HepG2 (cell line): Measurements from ENCODE around the gene CFAP210. TPM values are rescaled to one million over a fixed set of nuclear protein-coding genes. Genes with fewer than 3 reads are reported as not detected.

Experiments used
- AHDC1 ChIP-seq: sonication (generic); formaldehyde crosslinking; IDR thresholded peaks from 2 replicates; pipeline ENCODE4 v1.5.1; 2020; ENCODE audit warnings: mild to moderate bottlenecking, missing genetic modification reagents, borderline replicate concordance
- ARHGAP35 ChIP-seq: sonication (generic); formaldehyde crosslinking; IDR thresholded peaks from 2 replicates; pipeline ENCODE4 v1.9.0; 2022; ENCODE audit warnings: mild to moderate bottlenecking, inconsistent platforms, moderate library complexity, missing genetic modification reagents, borderline replicate concordance
- DPF2 ChIP-seq: sonication (generic); formaldehyde crosslinking; IDR thresholded peaks from 2 replicates; pipeline ENCODE4 v1.4.0; 2020; ENCODE audit warnings: mild to moderate bottlenecking, low read depth, missing genetic modification reagents, borderline replicate concordance
- GATA4 ChIP-seq: sonication (generic); IDR thresholded peaks from 2 replicates; pipeline ENCODE4 v1.6.1; 2016; ENCODE audit warnings: antibody characterized with exemption, low read depth, borderline replicate concordance
- GPN1 ChIP-seq: sonication (generic); formaldehyde crosslinking; IDR thresholded peaks from 2 replicates; pipeline ENCODE4 v1.5.1; 2020; ENCODE audit warnings: missing genetic modification reagents, borderline replicate concordance
- MIXL1 ChIP-seq: IDR thresholded peaks from 2 replicates; pipeline ENCODE4 v1.6.1; 2016
- NCOA5 ChIP-seq: sonication (generic); formaldehyde crosslinking; IDR thresholded peaks from 2 replicates; pipeline ENCODE4 v1.4.0; 2020; ENCODE audit warnings: missing genetic modification reagents
- NCOR1 ChIP-seq: fragments of 200-600 bp; sonication (generic); IDR thresholded peaks from 2 replicates; pipeline ENCODE4 v1.7.0; 2017; ENCODE audit warnings: antibody characterized with exemption, low read length, borderline replicate concordance
- PCBP1 ChIP-seq: fragments of 200-400 bp; formaldehyde crosslinking; IDR thresholded peaks from 2 replicates; pipeline ENCODE4 v1.6.1; 2017; ENCODE audit warnings: mild to moderate bottlenecking, low read depth, low read length, borderline replicate concordance
- RAD51 ChIP-seq: fragments of 450-650 bp; IDR thresholded peaks from 2 replicates; pipeline ENCODE4 v1.6.1; 2016; ENCODE audit warnings: borderline replicate concordance
- SIX4 ChIP-seq: sonication (generic); formaldehyde crosslinking; IDR thresholded peaks from 2 replicates; pipeline ENCODE4 v1.4.0; 2020; ENCODE audit warnings: missing genetic modification reagents
- TMF1 ChIP-seq: sonication (generic); formaldehyde crosslinking; IDR thresholded peaks from 2 replicates; pipeline ENCODE4 v1.8.1; 2022; ENCODE audit warnings: low read depth, missing genetic modification reagents
- ZFP37 ChIP-seq: sonication (generic); formaldehyde crosslinking; IDR thresholded peaks from 2 replicates; pipeline ENCODE4 v1.4.0; 2020; ENCODE audit warnings: missing genetic modification reagents, borderline replicate concordance
- polyA plus RNA-seq, 8 experiments: library from polyadenylated mRNA; depleted of rRNA in 3 of 8; stranded (reverse) in 7 of 8; unstranded in 1 of 8; fragments of >200 nt; fragmentation: Illumina TruSeq in 4 of 8; extraction: Trizol in 4 of 8; gene quantifications; 2 replicates each; pipeline versions ENCODE4 v1.2.1 to v1.2.3, GENCODE V29; 2011 to 2016; ENCODE audit warnings: low read depth in 4 of 8, missing spikeins in 1 of 8, mixed read lengths in 1 of 8; ENCODE audit not compliant: insufficient read depth in 1 of 8
- total RNA-seq, 5 experiments: library from RNA; depleted of rRNA; stranded (reverse); fragments of >200 nt; fragmentation: Illumina TruSeq; extraction: Trizol; gene quantifications; 2 replicates each; pipeline ENCODE4 v1.2.3, GENCODE V29; 2016; ENCODE audit warnings: low read depth in 1 of 5
- TF ChIP-seq, protein P1 (sequence below): sonication (generic); formaldehyde crosslinking; IDR thresholded peaks from 2 replicates; pipeline ENCODE4 v1.4.0; 2020; ENCODE audit warnings: missing genetic modification reagents
- TF ChIP-seq, protein P2 (sequence below): sonication (generic); formaldehyde crosslinking; IDR thresholded peaks from 2 replicates; pipeline ENCODE4 v1.4.0; 2020; ENCODE audit warnings: low read depth, mild to moderate bottlenecking, missing genetic modification reagents
- TF ChIP-seq, protein P3 (sequence below): fragments of 450-650 bp; IDR thresholded peaks from 2 replicates; pipeline ENCODE4 v1.6.1; 2017
- TF ChIP-seq, protein P4 (sequence below): conservative IDR thresholded peaks from 2 replicates; pipeline ENCODE4 v1.6.1; 2018; ENCODE audit warnings: missing genetic modification reagents

The CFAP210 gene
- total and polyA plus RNA-seq, 2 of the 13 experiments (the other 11 are each of a cell fraction or from before 2014, with no cell fraction given) = 0.18 TPM; not detected in 1

DNA sequence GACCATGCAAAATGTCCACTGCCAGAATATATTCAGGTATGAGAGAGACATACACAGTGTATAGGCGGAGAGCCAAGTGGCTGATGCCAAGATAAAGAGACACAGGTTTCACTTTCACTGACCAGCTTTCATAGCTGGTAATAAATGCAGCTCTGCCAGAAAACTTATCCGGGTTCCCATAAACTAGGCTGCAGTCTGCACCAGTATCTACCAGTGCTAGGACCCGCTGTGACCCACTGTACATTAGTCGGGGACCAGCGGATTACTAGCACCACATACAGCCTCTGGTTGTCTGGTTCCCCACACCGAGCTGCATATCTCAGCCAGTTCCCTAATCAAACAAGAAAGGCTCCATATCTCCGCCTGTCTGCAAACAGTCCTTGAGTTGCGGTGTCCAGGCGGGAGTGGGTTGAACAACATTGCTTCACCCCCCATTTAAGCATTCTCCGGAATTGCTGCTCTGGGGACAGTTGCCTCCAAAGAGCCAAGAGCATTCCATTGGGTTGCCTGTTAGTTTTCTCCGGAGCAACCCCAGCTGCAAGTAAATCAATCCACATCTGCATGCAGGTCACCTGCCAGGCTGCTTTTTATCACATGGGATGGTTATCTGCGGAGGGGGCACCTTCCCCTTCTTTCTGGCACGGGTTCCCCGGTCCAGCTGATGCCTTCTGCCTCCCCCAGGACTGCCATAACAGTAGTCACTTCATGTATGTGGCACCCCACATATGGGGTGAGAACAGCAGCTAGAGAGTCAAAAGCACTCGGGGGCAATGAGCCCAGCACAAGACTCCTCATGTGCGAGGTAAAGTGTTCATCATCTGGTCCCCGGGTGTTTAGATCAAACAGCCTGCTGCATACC, 21.4 kb upstream of the CFAP210 start (continued):
- TF ChIP-seq AHDC1 (CRISPR knock-in tag) = no peak; the same call in 1 of the 2 replicates
- 0 out of 2 replicates have a peak, but pooled peaks have one; percentile 54 for TF ChIP-seq TMF1 (CRISPR knock-in tag)
- TF ChIP-seq ARHGAP35 = no peak
- TF ChIP-seq DPF2 (CRISPR knock-in tag) = peak; percentile 73
- TF ChIP-seq NCOA5 (CRISPR knock-in tag) = no peak
- no peak for TF ChIP-seq SIX4 (CRISPR knock-in tag)
- no peak for TF ChIP-seq PCBP1
- TF ChIP-seq GPN1 (CRISPR knock-in tag) = no peak
- TF ChIP-seq, protein P1, sequence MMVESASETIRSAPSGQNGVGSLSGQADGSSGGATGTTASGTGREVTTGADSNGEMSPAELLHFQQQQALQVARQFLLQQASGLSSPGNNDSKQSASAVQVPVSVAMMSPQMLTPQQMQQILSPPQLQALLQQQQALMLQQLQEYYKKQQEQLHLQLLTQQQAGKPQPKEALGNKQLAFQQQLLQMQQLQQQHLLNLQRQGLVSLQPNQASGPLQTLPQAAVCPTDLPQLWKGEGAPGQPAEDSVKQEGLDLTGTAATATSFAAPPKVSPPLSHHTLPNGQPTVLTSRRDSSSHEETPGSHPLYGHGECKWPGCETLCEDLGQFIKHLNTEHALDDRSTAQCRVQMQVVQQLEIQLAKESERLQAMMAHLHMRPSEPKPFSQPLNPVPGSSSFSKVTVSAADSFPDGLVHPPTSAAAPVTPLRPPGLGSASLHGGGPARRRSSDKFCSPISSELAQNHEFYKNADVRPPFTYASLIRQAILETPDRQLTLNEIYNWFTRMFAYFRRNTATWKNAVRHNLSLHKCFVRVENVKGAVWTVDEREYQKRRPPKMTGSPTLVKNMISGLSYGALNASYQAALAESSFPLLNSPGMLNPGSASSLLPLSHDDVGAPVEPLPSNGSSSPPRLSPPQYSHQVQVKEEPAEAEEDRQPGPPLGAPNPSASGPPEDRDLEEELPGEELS = peak; percentile 94
- 0 out of 2 replicates have a peak, but pooled peaks have one; percentile 30 for TF ChIP-seq ZFP37
- 0 out of 2 replicates have a peak, but pooled peaks have one; percentile 38 for TF ChIP-seq NCOR1
- no peak for TF ChIP-seq RAD51
- TF ChIP-seq, protein P2, sequence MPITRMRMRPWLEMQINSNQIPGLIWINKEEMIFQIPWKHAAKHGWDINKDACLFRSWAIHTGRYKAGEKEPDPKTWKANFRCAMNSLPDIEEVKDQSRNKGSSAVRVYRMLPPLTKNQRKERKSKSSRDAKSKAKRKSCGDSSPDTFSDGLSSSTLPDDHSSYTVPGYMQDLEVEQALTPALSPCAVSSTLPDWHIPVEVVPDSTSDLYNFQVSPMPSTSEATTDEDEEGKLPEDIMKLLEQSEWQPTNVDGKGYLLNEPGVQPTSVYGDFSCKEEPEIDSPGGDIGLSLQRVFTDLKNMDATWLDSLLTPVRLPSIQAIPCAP (CRISPR knock-in tag) = no peak
- TF ChIP-seq, protein P3, sequence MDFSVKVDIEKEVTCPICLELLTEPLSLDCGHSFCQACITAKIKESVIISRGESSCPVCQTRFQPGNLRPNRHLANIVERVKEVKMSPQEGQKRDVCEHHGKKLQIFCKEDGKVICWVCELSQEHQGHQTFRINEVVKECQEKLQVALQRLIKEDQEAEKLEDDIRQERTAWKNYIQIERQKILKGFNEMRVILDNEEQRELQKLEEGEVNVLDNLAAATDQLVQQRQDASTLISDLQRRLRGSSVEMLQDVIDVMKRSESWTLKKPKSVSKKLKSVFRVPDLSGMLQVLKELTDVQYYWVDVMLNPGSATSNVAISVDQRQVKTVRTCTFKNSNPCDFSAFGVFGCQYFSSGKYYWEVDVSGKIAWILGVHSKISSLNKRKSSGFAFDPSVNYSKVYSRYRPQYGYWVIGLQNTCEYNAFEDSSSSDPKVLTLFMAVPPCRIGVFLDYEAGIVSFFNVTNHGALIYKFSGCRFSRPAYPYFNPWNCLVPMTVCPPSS = no peak
- peak; percentile 84 for TF ChIP-seq MIXL1 (CRISPR knock-in tag)
- peak; percentile 84 for TF ChIP-seq GATA4
- TF ChIP-seq, protein P4, sequence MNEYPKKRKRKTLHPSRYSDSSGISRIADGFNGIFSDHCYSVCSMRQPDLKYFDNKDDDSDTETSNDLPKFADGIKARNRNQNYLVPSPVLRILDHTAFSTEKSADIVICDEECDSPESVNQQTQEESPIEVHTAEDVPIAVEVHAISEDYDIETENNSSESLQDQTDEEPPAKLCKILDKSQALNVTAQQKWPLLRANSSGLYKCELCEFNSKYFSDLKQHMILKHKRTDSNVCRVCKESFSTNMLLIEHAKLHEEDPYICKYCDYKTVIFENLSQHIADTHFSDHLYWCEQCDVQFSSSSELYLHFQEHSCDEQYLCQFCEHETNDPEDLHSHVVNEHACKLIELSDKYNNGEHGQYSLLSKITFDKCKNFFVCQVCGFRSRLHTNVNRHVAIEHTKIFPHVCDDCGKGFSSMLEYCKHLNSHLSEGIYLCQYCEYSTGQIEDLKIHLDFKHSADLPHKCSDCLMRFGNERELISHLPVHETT (CRISPR knock-in tag) = no peak
